NCI-H1092 (cell line): ENCODE results near the gene KBTBD4.
"Not testable (repeated sequence)": the region's sequence is repeated elsewhere in the genome, so short reads cannot be mapped to it uniquely, and the experiment has no call there.

ENCODE experiments used
- DNase-seq: peaks from one replicate; lab custom pipeline; 2025; lab: John Stamatoyannopoulos, UW

The KBTBD4 gene

GRCh38 chr11:47589977-47590861 is 11.4 kb upstream of the KBTBD4 start:
- no peak for DNase-seq

DNA sequence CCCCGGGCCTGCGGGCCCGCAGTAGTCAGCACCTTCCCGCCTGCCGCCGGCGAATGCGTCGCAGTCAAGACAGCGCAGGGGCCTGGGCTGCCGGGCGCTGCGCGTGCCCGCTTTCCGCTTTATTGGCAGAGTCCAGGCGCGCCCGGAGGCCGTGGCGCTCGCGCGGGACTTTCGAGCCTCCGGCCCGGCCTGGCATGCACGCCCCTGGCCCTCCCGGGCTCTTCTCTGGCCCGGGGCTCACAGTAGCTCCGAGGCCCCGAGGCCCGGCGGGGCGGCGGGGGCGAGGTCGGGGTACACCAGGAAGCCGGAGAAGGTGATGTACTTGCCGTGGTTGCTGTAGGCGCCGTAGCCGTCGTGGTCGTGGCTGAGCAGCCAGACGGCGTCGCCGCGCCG is 10.8 kb upstream of the KBTBD4 start:
- no peak for DNase-seq

DNA sequence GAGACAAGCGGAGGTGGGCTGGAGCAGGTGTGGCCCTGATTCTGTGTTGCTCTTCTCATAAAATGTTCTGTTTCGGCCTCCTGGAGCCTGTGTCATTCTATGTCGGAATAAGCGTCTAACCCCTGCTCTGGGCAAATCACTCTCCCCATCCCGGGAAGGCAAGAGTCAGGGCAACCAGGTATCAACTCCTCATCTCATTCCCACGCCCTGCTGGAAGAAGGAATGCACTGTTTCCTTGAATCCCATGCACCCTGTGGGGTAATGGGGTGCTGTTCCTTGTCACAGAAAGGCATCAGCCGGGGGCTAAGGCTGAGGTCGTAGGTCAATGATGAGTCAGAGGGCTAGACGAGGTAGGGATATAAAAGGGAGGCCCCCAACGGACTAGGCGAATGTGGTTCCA is 10.3 kb upstream of the KBTBD4 start:
- DNase-seq: no peak

DNA sequence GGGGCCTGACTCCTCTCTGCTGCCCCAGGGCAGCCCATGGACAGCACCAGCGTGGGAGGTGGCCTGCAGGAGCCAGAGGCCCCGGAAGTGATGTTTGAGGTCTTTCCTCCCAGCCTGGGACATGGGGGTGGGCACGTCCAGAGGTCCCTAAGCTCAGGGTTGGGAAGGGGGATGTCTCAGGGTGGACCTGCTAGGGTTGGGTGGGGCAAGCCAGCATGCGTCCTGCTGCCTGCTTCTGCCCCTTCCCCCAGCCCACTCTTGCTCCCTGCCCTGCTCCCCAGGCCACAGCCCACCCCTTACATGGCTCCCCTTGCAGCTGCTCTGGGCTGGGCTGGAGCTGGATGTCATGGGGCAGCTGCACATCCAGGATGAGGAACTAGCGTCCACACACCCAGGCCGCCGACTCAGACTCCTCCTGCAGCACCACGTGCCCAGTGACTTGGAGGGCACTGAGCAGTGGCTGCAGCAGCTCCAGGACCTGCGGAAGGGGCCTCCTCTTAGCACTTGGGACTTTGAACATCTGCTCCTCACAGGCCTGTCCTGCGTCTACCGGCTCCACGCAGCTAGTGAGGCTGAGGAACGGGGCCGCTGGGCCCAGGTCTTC is 9.1 kb upstream of the KBTBD4 start:
- DNase-seq: no peak

DNA sequence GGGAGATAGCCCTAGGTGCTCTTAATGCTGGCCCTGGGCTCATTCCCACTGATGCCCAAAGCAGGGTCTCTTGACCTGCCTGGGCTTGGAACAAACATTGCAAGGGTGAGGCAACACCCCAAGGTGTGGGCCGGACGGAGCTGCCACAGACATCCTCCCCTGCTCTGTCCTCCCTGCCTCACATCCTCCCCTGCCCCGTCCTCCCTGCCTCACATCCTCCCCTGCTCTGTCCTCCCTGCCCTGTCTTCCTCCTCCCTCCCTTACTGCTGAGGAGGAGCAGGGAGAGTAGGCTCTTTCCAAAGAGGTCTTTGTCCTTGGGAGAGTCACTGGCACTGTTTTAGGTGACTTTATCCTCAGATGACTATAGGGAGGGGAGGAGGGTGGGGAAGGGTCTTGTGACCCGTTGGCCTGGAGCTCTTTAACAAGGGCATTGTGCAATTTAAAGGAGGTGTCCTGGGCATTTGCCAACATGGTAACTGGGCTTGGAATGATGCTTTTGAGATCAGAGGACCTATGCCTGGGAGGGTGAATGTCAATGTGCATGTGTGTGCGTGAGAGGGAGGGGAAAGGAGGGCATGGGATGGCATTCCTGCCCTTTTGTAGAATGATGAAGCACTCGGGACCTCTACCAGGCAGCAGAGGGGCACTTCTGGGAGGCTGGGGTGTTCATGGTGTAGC is 8.4 kb upstream of the KBTBD4 start:
- no peak for DNase-seq

- DNase-seq: no peak
Observed at GRCh38 chr11:47586098-47586855, 7.5 kb upstream of the KBTBD4 start, which contains the start of gene FAM180B. Gene FAM180B (plus strand): TSS chr11:47586678. CDS start chr11:47586769, 91 bp downstream.

DNA sequence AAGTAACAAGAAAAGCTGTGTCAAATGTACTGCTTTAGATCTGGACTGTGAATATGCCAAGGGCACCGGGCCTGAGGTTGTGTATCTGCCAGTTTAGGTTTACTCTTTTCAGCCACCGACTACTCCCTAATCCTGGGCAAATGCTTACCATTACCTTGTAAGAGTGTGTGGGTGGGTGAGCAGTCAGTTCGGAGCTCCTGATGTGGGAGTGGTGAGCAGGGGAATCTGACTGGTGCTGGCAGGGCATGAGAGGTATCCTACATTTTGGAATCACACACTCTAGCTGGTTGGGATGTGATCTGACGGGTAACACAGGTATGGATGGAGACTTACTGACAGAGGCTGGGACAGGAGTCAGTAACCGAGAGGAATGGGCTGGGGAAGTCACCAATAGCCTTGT is 5.1 kb upstream of the KBTBD4 start:
- no peak for DNase-seq

- no peak for DNase-seq
Observed at GRCh38 chr11:47577460-47578041, 1.2 kb downstream of the KBTBD4 start.

DNA sequence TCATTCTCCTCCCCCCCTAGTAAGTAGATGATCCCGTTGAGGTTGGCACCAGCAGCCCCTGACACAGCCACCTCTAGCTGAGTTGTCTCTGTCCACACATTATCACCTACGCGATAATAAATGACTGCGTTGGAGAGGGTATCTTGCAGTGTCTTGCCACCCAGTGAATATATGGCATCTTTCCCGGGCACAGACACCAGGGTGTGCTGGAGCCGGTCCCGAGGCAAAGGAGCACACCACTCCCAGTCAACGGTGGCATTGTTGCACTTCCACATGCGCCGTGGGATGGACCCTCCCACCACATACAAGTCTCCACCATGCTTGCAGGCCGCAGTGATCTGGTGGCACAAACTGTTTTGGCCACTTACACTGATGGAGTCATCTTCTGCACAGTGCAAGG is 5.4 kb downstream of the KBTBD4 start:
- DNase-seq: no peak

DNA sequence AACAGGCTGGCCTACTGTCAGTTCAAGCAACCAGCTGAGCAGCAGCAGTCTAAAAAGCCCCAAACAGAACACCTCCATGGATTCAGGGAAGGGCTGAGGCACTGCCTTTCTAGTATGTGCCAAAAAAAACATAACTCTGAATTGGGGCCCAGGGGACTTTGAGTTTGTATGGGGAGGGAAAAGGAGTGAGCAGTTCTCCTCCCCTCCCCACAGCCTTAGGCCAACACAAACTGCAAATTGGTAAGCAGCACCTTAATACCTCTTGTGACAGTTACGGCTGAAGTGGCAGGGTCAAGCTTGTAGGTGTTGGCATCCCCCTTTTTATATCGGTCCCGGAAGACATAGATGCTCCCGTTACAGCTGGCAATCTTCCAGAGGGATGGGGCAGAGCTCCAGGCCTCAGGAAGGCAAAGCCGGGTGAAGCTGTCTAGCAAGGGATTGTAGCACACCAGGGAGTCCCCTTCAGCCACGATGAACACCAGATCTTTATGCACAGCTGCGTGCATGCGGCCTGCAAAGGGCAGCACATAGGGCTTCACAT is 6.0 kb downstream of the KBTBD4 start:
- peak; percentile 33 for DNase-seq

DNA sequence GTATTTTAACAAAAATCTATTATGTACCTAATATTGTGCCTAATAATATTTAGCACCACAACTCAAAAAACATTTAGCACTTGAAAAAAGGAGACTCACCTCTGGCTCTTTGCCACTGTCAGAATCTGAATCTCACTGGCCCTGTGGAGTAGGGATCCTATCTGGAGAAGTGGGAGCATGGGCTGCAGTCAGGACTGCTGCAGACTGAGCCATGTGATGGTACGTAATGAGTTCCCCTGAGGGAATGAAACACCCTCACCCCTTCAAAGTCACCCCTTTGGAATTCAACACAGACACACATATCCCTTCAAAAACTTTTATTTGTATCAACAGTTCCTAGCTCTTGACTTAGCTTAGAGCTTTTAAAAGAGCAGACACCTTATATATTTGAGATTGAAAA is 6.9 kb downstream of the KBTBD4 start:
- DNase-seq: no peak

DNA sequence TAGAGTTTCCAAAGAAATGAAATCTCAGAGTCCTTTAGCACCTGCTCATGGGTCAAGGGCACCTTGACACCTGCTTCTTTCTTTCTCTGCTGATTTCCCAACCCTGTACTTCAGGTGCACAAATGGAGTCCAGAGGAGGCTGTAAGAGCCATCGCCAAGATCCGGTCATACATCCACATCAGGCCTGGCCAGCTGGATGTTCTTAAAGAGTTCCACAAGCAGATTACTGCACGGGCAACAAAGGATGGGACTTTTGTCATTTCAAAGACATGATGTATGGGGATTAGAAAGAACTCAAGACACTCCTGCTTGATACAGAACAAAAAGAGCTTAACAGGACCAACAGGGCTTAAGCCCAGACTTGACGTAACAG is 7.4 kb downstream of the KBTBD4 start:
- DNase-seq: no peak

GRCh38 chr11:47570651-47571356 is 8.0 kb downstream of the KBTBD4 start:
- DNase-seq: no peak

- no peak for DNase-seq
Observed at GRCh38 chr11:47569646-47570045, 9.1 kb downstream of the KBTBD4 start.

DNA sequence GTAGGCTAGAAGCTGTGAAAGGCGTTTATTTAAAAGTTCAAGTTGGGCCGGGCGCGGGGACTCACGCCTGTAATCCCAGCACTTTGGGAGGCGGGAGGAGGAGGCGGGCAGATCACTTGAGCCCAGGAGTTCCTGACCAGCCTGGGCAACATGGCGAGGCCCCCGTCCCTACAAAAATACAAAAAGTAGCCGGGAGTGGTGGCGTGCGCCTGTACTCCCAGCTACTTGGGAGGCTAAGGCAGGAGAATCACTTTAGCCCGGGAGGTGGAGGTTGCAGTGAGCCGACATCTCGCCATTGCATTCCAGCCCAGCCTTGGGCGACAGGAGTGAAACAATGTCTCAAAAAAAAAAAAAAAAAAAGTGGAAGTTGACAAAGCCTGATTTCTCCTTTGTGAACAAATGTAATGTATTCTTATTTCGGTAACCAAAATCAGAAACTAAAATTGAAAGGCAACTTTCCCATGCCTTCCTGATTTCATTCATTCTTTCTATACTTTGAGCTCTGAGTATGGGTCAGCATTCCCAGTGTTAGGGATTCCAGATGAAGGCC is 12.5 kb downstream of the KBTBD4 start:
- no peak for DNase-seq

DNA sequence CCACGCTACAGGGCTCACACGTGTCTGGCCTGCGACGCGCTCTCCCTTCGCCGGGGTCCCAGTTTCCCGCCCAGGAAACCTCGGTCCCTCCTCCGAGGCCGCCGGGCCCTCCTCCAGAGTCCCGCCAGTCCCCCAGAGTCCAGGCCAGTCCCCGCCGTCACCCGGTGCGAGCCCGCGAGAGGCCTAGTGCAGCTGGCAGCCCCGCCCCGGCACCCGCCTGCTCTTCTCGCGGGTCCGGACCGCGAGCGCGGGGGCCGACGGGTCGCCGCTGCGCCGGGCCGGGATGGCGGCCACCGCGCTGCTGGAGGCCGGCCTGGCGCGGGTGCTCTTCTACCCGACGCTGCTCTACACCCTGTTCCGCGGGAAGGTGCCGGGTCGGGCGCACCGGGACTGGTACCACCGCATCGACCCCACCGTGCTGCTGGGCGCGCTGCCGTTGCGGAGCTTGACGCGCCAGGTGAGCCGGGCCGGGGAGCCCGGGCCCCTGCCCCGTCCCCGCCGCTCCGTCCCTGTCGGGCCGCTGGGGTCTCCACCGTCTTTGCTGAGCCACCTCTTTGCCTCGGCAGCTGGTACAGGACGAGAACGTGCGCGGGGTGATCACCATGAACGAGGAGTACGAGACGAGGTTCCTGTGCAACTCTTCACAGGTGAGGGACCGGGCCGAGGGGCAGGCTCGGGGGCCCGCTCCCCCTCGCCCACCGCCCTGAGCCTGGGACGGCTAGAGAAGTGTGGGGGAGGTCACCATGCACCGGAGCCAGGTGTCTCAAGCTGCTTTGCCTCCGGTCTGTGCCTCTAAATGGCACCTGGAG is 13.2 kb downstream of the KBTBD4 start, which contains the start of gene PTPMT1:
Gene PTPMT1 (plus strand): TSS at position 260 of the 809 bp plus-strand sequence. CDS start 24 bp downstream, at position 284.
- DNase-seq: peak; percentile 41

DNA sequence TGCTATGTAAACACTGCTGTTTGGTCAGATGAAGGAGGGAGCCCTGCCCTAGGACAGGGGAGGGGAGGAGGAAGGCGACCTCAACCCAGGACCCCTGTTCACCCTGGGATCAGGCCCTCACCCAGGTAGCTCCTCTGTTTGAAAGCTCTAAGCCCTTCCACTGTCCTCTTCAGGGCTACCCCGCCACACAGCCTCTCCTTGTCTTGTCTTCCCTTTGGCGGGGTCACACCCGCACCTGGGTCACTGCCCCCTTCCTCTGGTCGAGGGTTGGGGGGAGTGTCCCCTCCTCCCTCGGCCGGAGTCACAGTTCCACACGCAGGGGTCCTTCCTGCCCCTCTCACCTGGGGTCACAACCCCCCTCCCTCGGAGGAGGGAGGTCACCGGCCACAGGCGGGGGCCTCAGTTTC is 13.8 kb downstream of the KBTBD4 start:
- DNase-seq: no peak

GRCh38 chr11:47564366-47564765 is 14.4 kb downstream of the KBTBD4 start:
- not testable (repeated sequence) for DNase-seq

DNA sequence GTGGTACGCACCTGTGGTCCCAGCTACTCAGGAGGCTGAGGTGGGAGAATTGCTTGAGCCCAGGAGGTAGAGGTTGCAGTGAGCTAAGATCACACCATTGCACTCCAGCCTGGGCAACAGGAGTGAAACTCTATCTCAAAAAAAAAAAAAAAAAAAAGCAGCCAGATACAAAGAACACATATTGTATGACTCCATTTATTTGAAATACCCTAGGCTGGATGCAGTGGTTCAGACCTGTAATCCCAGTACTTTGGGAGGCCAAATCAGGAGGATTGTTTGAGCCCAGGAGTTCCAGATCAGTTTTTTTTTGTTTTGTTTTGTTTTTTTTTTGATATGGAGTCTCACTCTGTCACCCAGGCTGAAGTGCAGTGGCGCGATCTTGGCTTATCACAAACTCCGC is 16.4 kb downstream of the KBTBD4 start:
- not testable (repeated sequence) for DNase-seq

- no peak for DNase-seq
Observed at GRCh38 chr11:47560426-47560825, 18.3 kb downstream of the KBTBD4 start.
